ENCODE data around the gene NPY4R2.
"Not testable (repeated sequence)": the region's sequence is repeated elsewhere in the genome, so short reads cannot be mapped to it uniquely, and the experiment has no call there.

The NPY4R2 gene, protein sequence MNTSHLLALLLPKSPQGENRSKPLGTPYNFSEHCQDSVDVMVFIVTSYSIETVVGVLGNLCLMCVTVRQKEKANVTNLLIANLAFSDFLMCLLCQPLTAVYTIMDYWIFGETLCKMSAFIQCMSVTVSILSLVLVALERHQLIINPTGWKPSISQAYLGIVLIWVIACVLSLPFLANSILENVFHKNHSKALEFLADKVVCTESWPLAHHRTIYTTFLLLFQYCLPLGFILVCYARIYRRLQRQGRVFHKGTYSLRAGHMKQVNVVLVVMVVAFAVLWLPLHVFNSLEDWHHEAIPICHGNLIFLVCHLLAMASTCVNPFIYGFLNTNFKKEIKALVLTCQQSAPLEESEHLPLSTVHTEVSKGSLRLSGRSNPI
- 0 reads per million in 4 donors for total RNA-seq

DNA sequence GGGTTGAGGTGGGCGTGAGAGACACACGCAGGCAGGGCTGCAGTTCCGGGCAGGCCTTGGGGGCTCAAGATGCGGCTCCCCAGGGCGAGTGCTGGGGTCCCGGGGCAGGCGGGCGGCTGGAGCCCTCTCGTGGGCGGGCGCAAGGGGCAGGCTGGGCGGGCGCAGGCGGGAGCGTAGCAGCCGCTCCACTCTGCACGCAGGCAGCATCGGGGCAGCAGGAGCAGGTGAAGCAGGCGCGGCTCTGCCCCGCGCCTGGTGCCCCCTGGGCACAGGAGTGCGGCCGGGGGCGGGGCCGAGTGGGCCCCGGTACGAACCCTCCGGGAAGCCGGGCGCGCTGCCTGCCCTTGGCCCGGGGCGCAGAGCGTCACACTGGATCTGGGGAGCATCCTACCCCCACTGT, at the start of gene NPY4R2:
TSS of gene NPY4R2 (plus strand) at position 188 of the 400 bp plus-strand sequence. CDS start 3,326 bp downstream, outside the sequence.
- not testable (repeated sequence) for DNase-seq

DNA sequence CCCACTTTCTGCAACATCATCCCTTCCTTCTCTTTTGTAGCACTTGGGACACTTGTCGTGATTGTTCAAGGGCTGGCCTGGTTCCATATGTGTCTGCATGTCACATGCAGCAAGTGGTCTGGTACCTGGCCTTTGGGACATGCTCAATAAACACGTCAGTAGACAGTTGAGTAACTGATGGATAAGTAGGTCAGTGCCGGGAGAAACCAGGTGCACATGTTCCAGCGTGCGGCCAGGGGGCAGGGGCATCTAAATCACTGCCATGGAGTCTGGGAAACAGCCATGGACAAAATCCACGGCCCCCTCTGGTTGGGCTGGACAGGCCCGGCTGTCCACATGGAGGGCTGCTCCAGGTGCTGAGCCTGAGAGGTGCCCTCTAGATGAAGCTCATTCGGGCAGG, 47.6 kb upstream of the NPY4R2 start:
- not testable (repeated sequence) for DNase-seq

DNA sequence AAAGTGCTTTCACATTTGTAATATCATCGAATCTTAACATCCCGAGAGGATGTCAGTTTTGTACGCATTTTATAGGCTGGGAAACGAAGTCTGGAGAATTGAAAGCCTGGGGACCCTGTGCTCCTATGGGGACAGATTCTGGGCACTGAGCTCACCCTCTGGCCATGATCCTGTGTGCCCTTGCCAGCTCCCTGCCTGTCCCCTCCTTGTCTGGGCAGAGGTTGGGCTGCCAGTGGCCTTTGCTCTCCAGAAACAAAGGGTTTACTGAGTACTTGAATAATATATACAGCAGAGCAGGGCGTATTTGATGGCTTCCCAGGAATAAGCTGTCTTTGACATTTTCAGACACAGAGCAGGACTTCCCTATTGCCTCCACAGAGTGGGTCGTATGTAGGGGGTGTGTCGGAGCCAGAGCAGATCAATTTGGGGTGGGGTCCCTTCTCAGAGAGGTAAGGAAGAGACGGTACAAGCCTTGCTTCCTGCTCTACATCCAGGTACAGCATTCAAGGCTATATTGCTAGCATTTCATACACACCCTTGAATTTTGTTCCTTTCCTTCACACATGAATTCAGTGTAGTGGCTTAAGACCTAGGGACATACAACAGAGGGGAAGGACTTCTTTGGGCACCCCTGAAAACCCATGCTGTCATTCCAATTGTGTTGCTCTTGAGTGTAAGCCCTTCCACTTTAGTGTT, 46.8 kb upstream of the NPY4R2 start:
- not testable (repeated sequence) for DNase-seq

DNA sequence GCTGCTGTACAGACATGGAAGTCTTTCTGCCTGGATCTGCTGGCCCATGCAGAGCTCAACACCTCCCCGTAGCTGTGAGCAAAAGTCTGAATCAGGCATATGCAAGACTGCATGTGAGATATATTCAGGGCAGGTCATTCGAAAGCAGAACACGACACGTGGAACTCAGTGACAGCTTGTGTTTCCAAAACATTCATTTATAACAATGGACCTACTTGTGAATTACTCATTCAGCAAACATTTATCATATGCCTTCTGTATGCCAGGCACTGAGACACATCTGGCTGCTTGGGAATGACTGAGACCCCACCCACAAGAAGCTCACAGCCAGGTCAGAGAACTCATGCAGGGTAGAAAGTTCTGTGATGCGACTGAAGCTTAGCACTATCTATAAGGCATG, 46.2 kb upstream of the NPY4R2 start:
- DNase-seq: not testable (repeated sequence)

DNA sequence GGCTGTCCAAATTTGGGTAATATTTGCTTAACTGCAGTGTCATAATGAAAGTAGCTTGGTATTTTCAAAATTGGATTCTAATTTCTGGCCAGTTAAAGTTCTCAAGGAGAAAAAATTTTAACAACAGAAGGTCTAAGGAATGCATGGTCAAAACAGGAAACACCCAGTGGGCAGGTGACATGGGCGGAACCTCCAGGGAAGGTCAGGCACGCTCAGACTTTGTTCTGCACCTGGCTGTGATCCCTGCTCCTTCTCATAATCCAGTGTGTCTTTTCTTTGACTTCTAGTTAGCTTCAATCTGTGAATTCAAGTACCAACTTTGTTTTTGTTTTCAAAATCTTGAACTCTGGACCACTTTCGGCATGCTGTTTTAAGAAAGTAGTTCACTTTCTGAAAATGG, 34.2 kb upstream of the NPY4R2 start:
- not testable (repeated sequence) for DNase-seq

DNA sequence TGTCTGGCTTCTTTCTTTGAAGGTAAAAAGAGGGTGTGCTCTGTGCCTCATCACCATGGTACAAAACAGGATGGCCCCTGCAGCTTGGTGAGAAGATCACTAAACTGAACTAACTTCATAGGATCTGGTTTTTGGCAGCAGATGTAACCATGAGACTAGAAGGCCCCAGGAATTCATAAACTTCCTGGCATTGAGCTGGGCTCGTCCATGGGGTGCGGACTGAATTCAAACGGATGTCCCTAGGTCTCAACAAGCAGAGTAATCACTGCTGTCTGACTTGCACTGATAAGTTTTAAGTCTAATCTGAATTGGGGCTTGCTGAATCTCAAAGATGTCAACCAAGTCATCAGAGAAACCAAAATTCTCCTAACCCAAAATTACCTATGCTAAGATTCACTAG, 33.5 kb upstream of the NPY4R2 start:
- DNase-seq: not testable (repeated sequence)

DNA sequence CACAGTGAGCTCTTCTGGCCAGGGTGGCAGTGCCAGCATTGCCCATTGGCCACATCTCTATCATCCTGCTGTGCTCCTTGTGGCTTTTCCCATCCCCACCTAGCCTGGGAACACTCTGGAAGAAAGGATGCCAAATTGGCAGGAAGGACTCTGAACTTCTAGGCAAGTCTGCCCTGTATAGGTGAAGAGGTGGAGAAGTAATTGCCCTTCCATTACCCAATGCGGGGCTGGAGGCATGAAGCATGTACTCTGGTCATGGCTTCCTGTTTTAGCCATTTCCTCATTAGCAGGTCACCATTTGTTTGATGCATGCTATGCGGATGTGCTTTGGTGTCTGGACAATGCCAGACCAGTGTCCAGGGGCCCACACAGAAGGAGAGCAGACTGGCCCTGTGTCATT, 32.1 kb upstream of the NPY4R2 start:
- DNase-seq: not testable (repeated sequence)

DNA sequence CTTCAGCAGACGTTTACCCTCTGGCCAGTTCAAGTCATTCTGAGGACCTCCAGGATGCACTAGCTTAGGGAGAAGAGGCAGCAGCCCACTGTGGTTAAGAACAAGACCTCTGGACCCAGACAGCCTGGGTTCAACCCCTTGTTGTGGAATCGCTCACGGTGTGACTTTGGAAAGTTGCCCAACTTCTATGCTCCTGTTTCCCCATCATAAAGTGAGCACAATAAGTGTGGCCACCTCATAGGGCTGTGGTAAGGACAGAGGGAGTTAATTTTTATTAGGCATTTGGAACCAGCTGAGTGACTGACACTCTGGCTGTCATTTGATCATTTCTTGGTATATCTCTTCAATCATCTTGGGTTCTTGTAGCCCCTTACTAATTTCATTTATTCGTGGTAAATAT, 31.6 kb upstream of the NPY4R2 start:
- not testable (repeated sequence) for DNase-seq

DNA sequence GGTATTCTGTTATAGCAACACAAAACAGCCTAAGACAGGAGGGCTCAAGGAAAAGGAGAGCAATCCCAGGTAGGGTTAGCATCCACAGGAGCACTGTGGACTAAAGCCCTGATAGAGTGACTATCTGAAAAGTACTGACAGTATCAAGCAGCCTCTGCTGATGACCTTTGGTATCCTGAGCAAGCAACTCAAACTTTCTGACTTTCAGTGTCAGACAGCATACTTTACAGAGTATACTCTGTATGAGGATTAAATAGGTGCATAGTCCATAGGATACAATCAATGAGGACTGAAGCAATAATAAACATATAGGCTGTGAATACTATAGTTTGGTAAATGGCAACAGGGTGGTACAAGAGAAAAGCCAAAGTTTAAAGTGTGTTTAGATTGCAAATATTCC, 27.7 kb upstream of the NPY4R2 start:
- not testable (repeated sequence) for DNase-seq

DNA sequence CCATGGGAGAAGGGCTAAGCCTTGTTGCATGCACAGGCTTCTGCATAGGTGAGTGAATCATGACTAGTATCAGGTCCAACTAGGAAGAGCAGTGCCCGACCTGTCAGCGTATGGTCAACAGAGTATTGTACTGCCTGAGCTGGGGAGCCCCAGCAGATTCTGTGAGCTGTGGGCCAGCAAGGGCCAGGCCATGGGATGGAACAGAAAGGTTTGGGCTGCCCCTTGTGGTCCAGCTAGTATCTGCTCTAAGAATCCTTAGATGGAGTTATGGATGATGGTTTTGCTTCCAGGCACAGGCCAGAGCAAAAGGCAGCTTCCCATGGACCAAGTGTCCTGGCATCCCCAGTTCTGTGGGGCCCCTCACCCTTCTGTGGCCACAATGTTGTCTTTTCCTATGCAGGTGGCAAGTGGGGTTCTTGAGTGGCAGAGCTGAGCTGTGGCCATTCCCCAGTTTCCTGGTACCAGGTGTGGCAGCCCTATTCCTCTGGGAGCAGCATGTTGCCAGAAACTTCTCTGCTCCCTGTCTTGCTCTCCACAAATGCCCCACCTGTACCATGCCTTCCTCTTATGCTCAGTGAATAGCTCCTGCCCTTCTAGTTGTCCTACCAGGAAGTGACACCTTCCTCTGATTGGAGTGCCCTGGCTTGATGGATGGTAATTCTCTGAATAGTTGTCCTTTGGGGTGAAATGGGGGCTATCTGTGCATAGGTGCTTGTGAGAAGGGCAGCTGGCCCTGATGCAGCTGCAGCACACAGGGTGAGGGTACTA, 25.8 kb upstream of the NPY4R2 start:
- DNase-seq: not testable (repeated sequence)

DNA sequence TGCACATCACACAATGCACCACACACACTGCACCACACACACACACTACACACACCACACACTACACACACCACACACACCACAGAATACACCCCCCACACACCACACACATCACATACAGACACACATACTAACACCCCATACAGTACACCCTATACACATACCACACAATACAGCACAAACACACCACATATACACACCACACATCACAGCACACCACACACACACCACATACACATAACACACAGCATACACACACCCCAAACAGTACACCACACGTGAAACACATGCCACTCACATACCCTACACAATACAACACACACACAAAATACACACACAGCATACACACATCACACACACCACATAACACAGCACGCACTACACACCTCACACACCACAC, 23.9 kb upstream of the NPY4R2 start:
- DNase-seq: not testable (repeated sequence)

DNA sequence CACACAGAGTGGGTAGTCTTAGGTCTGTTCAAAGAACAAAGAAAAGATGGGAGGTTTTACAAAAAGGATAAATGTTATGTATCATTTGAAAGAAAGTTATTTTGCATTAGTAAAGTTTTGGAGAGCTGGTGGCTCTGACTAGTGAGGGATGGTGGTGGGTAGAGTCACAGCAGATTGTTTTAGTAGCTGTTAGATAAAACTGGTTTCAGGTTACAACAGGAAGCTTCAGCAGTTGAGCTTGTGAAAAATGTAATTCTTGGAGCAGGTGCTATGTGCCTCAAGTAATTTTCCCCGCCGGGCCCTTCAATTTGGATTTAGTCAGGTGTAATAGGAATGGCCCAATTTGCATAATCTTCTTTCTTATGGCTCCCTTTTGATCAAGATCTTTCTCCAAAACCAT, 20.6 kb upstream of the NPY4R2 start:
- DNase-seq: not testable (repeated sequence)

DNA sequence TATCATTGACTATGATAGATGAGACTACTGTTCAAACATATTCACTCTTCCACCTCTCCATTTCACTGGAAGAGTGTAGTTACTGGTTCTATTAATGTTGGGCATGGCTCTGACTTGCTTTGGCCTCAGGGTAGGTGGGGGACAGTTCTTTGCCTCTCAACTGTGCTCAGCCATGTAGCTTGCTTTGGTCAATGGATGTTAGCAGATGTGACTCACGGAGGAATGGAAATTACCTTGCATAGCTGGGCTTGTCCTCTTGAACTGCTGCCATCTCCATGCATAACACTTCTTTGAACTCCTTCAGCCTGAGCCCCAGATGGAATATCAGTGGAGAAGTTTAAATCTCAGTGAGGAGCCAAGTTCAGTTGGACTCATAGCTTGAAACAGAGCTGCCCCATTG, 9.1 kb upstream of the NPY4R2 start:
- not testable (repeated sequence) for DNase-seq

DNA sequence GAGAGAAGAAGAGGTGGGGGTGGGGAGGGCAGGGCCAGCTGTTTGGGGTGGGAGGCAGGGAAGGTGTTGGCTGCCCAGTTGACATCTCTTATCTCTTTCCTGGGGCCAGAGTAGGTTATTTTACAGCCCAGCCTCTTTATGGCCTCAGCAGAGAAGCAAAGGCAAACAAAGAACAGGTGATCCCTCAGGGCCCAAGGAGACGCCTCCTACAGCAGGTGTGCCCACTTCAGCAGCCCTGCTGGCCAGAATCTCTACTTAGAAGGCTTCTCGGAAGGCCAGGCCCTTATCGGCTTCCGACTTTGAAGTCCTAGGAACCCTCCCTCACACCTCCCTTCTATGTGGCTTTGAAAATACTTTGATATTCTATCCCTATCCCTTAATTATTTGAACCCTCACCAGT, 8.0 kb upstream of the NPY4R2 start:
- not testable (repeated sequence) for DNase-seq

DNA sequence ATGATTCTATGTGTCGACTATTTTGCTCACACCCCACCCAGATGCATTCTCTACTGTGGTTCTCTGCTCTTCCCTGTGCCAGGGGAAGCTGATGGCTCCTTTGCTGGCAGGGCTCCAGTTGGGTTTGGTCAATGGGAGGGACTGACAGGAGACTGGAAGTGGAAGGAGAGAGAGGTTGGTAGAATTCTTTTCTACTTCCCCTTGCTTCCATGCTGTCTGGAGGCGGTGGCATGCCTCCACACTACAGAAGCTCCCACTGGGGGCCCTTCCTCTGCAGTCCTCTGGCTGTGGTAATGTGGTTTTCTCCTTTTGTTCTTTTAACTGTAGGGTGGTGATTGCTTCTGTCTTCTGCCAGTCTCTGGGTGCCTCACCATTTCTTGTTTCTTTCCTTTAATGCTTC, 4.4 kb upstream of the NPY4R2 start:
- DNase-seq: not testable (repeated sequence)

DNA sequence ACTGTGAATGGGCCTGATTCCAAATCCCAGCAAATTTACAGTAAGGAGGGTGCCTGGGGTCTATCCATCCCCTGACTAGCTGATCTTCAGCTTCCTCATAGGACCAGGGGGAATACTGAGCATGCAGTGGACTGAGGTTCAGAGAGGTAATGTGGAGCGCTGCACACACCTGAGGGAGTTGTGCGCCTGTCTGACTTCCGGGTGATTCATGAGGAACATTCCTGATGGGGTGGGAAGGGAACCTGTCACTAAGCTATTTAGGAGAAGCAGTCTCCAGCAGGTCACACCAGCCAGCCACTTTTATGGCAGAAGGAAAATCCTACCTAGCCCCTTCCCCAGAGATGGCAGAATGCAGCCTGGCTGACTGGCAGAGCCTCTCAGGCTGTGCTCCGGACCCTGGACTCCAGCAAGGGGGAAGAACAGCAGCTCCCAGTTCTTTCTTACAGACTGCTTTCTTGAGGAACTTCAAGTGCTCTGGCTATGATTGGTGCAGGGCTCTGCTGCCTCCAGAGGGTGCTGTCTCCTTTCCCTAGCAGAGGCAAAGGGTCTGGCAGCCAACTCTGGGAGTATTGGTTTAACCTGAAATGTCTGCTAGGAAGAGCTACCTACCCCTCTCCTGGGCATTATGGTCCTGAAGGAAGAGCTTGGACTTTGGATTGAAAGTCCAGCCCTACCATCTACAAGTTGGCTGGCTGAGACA, 2.5 kb upstream of the NPY4R2 start:
- DNase-seq: not testable (repeated sequence)

DNA sequence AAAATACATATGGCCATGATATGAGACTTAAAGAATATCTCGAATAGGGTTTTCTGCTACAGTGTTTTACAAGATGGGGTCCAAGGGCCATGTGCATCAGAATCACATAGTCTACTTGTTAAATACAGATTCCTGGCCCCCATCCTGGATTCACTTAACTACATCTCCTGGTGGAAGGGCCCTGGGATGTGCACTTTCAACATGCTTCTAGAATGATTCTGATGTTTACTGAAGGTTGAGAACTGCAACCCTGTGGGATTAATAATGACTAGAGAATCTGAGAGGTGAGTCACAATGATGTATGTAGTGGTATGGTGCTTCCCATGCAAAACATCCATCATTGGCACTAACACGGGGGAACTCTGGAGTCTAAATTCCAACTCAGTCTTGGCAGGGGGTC, 2.1 kb downstream of the NPY4R2 start:
- DNase-seq: not testable (repeated sequence)

DNA sequence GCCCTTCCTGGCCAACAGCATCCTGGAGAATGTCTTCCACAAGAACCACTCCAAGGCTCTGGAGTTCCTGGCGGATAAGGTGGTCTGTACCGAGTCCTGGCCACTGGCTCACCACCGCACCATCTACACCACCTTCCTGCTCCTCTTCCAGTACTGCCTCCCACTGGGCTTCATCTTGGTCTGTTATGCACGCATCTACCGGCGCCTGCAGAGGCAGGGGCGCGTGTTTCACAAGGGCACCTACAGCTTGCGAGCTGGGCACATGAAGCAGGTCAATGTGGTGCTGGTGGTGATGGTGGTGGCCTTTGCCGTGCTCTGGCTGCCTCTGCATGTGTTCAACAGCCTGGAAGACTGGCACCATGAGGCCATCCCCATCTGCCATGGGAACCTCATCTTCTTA, 4.0 kb downstream of the NPY4R2 start:
- not testable (repeated sequence) for DNase-seq

DNA sequence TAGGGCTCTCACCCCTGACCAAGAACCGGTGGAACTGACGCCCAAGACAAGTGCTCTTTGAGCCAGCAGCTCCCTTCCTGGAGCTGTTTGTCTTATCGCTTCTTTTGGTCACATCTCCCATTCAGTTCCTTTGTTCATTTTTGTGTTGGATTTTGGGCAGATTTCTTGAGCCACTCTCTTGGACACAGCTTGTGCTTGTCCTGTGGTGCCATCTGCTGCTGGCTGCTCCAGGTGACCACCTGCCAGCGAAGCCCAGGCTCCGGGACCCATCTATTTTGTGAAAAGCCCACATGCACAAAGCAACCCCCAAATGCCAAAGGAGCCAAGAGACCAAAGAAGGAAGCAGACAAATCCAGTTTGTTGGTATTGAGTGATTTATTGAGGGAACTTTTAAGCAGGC, 6.2 kb downstream of the NPY4R2 start:
- not testable (repeated sequence) for DNase-seq

DNA sequence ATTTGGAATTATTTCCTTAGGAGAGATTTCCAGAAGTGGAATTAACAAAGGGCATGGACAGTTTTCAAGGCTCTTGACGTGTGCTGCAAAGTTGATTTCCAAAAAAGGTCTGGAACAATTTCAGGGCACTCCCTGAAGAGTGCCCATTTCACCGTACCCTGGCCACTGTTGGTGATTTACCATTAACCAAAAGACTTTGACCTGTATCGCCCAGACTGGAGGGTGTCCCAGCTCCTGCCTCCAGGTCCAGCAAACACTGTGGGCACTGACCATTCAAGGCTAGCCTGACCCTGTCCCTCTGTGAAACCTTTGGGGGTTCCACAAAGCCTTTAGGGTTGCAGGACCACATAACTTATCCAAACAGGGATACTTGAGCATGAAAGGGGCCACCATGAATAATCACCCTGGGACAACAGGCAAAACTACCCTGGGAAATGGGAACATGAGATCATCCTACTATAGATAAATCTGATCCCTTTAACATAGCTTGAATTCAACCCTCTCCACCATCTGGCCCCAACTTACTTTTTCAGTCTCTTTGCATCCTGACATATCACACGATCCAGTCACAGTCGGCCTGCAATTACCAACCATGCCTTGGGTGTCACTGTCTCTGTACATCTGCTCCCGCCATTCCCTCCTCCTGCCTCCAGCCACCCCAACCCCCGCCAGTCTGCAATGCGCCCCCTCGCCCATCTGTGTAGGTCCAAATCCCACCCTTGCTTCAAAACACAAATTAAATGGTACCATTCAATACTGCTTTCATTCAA, 8.9 kb downstream of the NPY4R2 start:
- DNase-seq: not testable (repeated sequence)

DNA sequence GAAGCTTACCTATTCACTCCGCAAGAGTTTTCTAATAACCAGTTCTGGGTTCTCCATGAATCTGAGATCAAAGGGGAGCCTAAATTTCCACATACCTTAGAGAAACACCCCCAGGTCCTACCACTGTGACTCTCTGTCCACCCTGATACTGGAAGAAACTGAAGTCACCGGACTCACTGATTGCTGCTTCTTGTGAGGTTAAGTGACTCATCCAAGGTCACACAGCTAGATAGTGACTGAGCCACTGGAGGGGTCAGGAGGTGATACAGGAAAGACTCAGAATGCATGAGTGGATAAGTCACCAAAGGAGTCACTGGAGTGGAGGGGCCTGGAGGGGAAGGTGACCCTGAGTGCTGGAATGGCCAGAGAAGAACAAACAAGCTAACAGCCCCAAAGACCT, 9.8 kb downstream of the NPY4R2 start:
- not testable (repeated sequence) for DNase-seq

DNA sequence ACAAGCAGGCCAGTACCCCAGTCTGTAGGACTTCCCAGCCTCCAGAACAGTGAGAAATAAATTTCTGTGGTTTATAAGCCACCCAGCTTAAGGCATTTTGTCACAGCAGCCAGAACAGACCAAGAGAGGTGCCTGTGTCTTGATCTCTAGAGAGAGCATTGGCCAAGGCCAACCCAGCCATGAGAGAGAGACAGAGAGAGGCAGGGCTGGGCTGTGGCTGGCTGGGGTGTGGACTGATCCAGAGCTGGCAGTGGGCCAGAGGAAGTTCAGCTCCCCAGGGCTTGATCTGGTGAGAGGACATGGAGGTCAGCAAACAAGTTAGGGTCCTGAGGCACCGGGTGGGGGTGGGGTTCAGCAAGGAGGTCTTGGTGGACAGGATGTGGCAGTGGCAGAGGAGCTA, 14.4 kb downstream of the NPY4R2 start:
- not testable (repeated sequence) for DNase-seq

All from T-helper 1 cell (primary cell).